ENCODE measurements around the gene CDH23. TPM values are rescaled to one million over a fixed set of nuclear protein-coding genes. Genes with fewer than 3 reads are reported as not detected.
A peak's percentile ranks its signal among the peaks of the same experiment; 100 is the strongest.

CDH23 gene
- total RNA-seq, 1 donor from 2014 or later = not detected

- H3K4me3 Mint-ChIP-seq (ENCODE audit: unreplicated experiment) = no peak overlapping the region
- H3K9me3 Mint-ChIP-seq (ENCODE audit: low read depth) = no peaks in the 10 kb centered on the region
- TF ChIP-seq CTCF (IDR thresholded peaks at IDR 0.05) = no peak
- peaks cover 9% of the 10 kb centered on the region for H3K27me3 Mint-ChIP-seq (ENCODE audit: low read depth)
- no peak overlapping the region for H3K27ac Mint-ChIP-seq (ENCODE audit: unreplicated experiment)
- no peak for DNase-seq (ENCODE audit: low spot score)
- H3K4me1 Mint-ChIP-seq (ENCODE audit: low read depth) = peaks cover 3% of the 10 kb centered on the region
- H3K36me3 Mint-ChIP-seq (ENCODE audit: low read depth) = no peaks in the 10 kb centered on the region
These were observed 15.1 kb upstream of the CDH23 start for GRCh38 chr10:71381611-71382010.

GRCh38 chr10:71382028-71382427, 14.7 kb upstream of the CDH23 start:
- Mint-ChIP-seq H3K4me3 (ENCODE audit: unreplicated experiment) (no peak overlapping the region), H3K9me3 (ENCODE audit: low read depth) (no peaks in the 10 kb centered on the region), H3K27ac (ENCODE audit: unreplicated experiment) (no peak overlapping the region), H3K4me1 (ENCODE audit: low read depth) (peaks cover 3% of the 10 kb centered on the region), H3K27me3 (ENCODE audit: low read depth) (peaks cover 10% of the 10 kb centered on the region), H3K36me3 (ENCODE audit: low read depth) (no peaks in the 10 kb centered on the region)
- DNase-seq (ENCODE audit: low spot score) = no peak
- TF ChIP-seq CTCF (IDR thresholded peaks at IDR 0.05) = no peak

GRCh38 chr10:71382757-71383156, 14.0 kb upstream of the CDH23 start:
- DNase-seq (ENCODE audit: low spot score) = no peak
- no peaks in the 10 kb centered on the region for H3K9me3 Mint-ChIP-seq (ENCODE audit: low read depth)
- no peak overlapping the region for H3K4me3 Mint-ChIP-seq (ENCODE audit: unreplicated experiment)
- H3K4me1 Mint-ChIP-seq (ENCODE audit: low read depth) = no peaks in the 10 kb centered on the region
- H3K36me3 Mint-ChIP-seq (ENCODE audit: low read depth) = no peaks in the 10 kb centered on the region
- TF ChIP-seq CTCF (IDR thresholded peaks at IDR 0.05) = no peak
- H3K27me3 Mint-ChIP-seq (ENCODE audit: low read depth) = peaks cover 8% of the 10 kb centered on the region
- H3K27ac Mint-ChIP-seq (ENCODE audit: unreplicated experiment) = no peak overlapping the region

GRCh38 chr10:71383972-71384687, 12.6 kb upstream of the CDH23 start:
- Mint-ChIP-seq H3K9me3 (ENCODE audit: low read depth) (no peaks in the 10 kb centered on the region), H3K36me3 (ENCODE audit: low read depth) (no peaks in the 10 kb centered on the region), H3K27me3 (ENCODE audit: low read depth) (peaks cover 17% of the 10 kb centered on the region), H3K4me3 (ENCODE audit: unreplicated experiment) (no peak overlapping the region), H3K4me1 (ENCODE audit: low read depth) (no peaks in the 10 kb centered on the region), H3K27ac (ENCODE audit: unreplicated experiment) (no peak overlapping the region)
- DNase-seq (ENCODE audit: low spot score) = no peak
- peak; percentile 97 for TF ChIP-seq CTCF (IDR thresholded peaks at IDR 0.05)

- Mint-ChIP-seq H3K4me3 (ENCODE audit: unreplicated experiment) (no peak overlapping the region), H3K27ac (ENCODE audit: unreplicated experiment) (no peak overlapping the region), H3K9me3 (ENCODE audit: low read depth) (no peaks in the 10 kb centered on the region), H3K4me1 (ENCODE audit: low read depth) (no peaks in the 10 kb centered on the region), H3K27me3 (ENCODE audit: low read depth) (peaks cover 50% of the 10 kb centered on the region), H3K36me3 (ENCODE audit: low read depth) (no peaks in the 10 kb centered on the region)
- TF ChIP-seq CTCF (IDR thresholded peaks at IDR 0.05) = no peak
- no peak for DNase-seq (ENCODE audit: low spot score)
These were observed 8.5 kb upstream of the CDH23 start for GRCh38 chr10:71388171-71388570.
